Keratinocyte (primary cell): Measurements from ENCODE around the gene TMEM129.

ENCODE experiments used
- EZH2 ChIP-seq: IDR thresholded peaks from one replicate; pipeline ENCODE4 v1.6.1; 2012; ENCODE audit warnings: inconsistent platforms, mild to moderate bottlenecking, low read length, moderate library complexity
- TF ChIP-seq, protein P1 (sequence below), 3 experiments: IDR thresholded peaks in 1 of 3; conservative IDR thresholded peaks in 1 of 3; optimal IDR thresholded peaks in 1 of 3; 2 replicates in 2 of 3; 3 replicates in 1 of 3; pipeline versions ENCODE3 to v1.5.1; 2011; ENCODE audit warnings: low read length in 3 of 3, mild to moderate bottlenecking in 3 of 3, moderate library complexity in 2 of 3, control low read depth in 1 of 3, inconsistent platforms in 1 of 3; ENCODE audit not compliant: insufficient read depth in 2 of 3; ENCODE audit errors: extremely low read depth in 1 of 3

DNA sequence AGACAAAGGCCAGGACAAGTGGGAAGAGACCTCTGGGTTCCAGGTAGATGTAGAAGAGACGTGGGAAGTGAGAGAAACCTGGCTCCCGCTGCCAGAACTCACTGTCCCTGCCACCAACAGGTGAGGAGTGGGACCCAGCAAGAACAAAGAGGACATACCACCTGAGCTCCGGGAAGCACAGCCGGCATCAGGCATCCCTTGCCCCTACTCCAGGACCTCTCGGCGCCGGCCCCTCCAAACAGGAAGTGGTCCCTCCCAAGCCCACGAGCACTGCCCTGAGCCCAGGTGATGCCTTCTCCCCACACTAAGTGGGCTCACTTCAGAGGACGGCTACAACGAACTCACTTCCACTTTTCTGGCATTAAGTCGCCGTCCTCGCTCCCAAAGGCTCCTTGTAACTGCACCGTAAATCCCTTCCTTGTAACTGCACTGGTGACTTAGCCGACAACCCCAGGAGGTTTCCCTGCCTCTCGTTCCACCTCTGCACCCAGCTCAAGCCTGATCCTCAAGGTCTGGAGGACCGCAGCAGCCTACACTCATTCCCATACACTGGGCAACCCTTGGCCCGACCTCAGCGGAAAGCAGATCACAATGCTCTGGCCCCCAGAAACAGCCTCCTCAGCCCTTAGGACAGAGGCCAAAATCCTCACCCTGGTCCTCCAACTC, 45.9 kb downstream of the TMEM129 start:
- TF ChIP-seq EZH2: no peak
- TF ChIP-seq, protein P1, sequence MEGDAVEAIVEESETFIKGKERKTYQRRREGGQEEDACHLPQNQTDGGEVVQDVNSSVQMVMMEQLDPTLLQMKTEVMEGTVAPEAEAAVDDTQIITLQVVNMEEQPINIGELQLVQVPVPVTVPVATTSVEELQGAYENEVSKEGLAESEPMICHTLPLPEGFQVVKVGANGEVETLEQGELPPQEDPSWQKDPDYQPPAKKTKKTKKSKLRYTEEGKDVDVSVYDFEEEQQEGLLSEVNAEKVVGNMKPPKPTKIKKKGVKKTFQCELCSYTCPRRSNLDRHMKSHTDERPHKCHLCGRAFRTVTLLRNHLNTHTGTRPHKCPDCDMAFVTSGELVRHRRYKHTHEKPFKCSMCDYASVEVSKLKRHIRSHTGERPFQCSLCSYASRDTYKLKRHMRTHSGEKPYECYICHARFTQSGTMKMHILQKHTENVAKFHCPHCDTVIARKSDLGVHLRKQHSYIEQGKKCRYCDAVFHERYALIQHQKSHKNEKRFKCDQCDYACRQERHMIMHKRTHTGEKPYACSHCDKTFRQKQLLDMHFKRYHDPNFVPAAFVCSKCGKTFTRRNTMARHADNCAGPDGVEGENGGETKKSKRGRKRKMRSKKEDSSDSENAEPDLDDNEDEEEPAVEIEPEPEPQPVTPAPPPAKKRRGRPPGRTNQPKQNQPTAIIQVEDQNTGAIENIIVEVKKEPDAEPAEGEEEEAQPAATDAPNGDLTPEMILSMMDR (optimal IDR thresholded peaks at IDR 0.05 in 1 of 3, IDR thresholded peaks at IDR 0.05 in 1 of 3, conservative IDR thresholded peaks at IDR 0.05 in 1 of 3; ENCODE audit: extremely low read depth in 1 of 3, insufficient read depth in 2 of 3, low read length in 3 of 3): no peak
